GM12874 (cell line): ENCODE measurements around the gene ALDH3B1.

ENCODE experiments used
- CTCF ChIP-seq: IDR thresholded peaks from 2 replicates; pipeline ENCODE4 v1.5.1; 2011; ENCODE audit warnings: low read depth, mild to moderate bottlenecking, control low read depth, low read length, moderate library complexity; ENCODE audit not compliant: insufficient read depth

The ALDH3B1 gene

GRCh38 chr11:68047437-68048290 lies 37.5 kb downstream of the ALDH3B1 start:
- TF ChIP-seq CTCF, result no peak

GRCh38 chr11:68048681-68049508 lies 38.8 kb downstream of the ALDH3B1 start:
- no peak for TF ChIP-seq CTCF

GRCh38 chr11:68049509-68050370 lies 39.6 kb downstream of the ALDH3B1 start:
- TF ChIP-seq CTCF, result no peak

- no peak for TF ChIP-seq CTCF
Measured at GRCh38 chr11:68050371-68050841, 40.3 kb downstream of the ALDH3B1 start.

- no peak for TF ChIP-seq CTCF
Measured at GRCh38 chr11:68051191-68052136, 41.3 kb downstream of the ALDH3B1 start.

- no peak for TF ChIP-seq CTCF
Measured at GRCh38 chr11:68052137-68052873, 42.2 kb downstream of the ALDH3B1 start.
